HG03439 (cell line): Measurements from ENCODE around the gene VAMP1.
"Not testable (repeated sequence)": the region's sequence is repeated elsewhere in the genome, so short reads cannot be mapped to it uniquely, and the experiment has no call there.

Experiments
- ATAC-seq: cut with Tn5 transposase; IDR thresholded peaks from one replicate; pipeline ENCODE4 v1.9.1; 2021; ENCODE audit warnings: mild to moderate bottlenecking, moderate library complexity; ENCODE audit not compliant: unreplicated experiment

Gene VAMP1

GRCh38 chr12:6470375-6471163, at the start of gene VAMP1:
Gene VAMP1 (minus strand): TSS chr12:6470677. CDS start chr12:6470531, 146 bp downstream.
- peak; percentile 92 for ATAC-seq

GRCh38 chr12:6520186-6520585, 49.7 kb upstream of the VAMP1 start:
- no peak for ATAC-seq

GRCh38 chr12:6508087-6508486, 37.6 kb upstream of the VAMP1 start:
- ATAC-seq = no peak

- ATAC-seq = no peak
Observed at GRCh38 chr12:6507102-6507998, 36.9 kb upstream of the VAMP1 start.

- ATAC-seq = no peak
Observed at GRCh38 chr12:6500466-6500865, 30.0 kb upstream of the VAMP1 start.

- not testable (repeated sequence) for ATAC-seq
Observed at GRCh38 chr12:6497291-6497690, 26.8 kb upstream of the VAMP1 start.

GRCh38 chr12:6494968-6495367, 24.5 kb upstream of the VAMP1 start:
- no peak for ATAC-seq

GRCh38 chr12:6494258-6494743, 23.8 kb upstream of the VAMP1 start:
- ATAC-seq = no peak

GRCh38 chr12:6493497-6494257, 23.2 kb upstream of the VAMP1 start, which contains the start of gene NCAPD2:
Gene NCAPD2 (plus strand): TSS chr12:6494102. CDS start chr12:6495099, 997 bp downstream.
- ATAC-seq = peak; percentile 84

GRCh38 chr12:6492838-6493496, 22.5 kb upstream of the VAMP1 start, which contains the start of gene MRPL51:
Gene MRPL51 (minus strand): TSS chr12:6493262. CDS start chr12:6493136, 126 bp downstream.
- peak; percentile 67 for ATAC-seq

- ATAC-seq = not testable (repeated sequence)
Observed at GRCh38 chr12:6490673-6491072, 20.2 kb upstream of the VAMP1 start.

- ATAC-seq = no peak
Observed at GRCh38 chr12:6489449-6489848, 19.0 kb upstream of the VAMP1 start.

- no peak for ATAC-seq
Observed at GRCh38 chr12:6488240-6488639, 17.8 kb upstream of the VAMP1 start.

GRCh38 chr12:6478416-6478815, 7.9 kb upstream of the VAMP1 start:
- no peak for ATAC-seq

- ATAC-seq = not testable (repeated sequence)
Observed at GRCh38 chr12:6477601-6478377, 7.3 kb upstream of the VAMP1 start.

- ATAC-seq = no peak
Observed at GRCh38 chr12:6476489-6476888, 6.0 kb upstream of the VAMP1 start.

- not testable (repeated sequence) for ATAC-seq
Observed at GRCh38 chr12:6475233-6475975, 4.9 kb upstream of the VAMP1 start.

GRCh38 chr12:6472491-6472890, 2.0 kb upstream of the VAMP1 start:
- no peak for ATAC-seq

GRCh38 chr12:6471989-6472360, 1.5 kb upstream of the VAMP1 start:
- ATAC-seq = no peak
